Keratinocyte (primary cell): ENCODE results near the gene SLC19A1. TPM values are rescaled to one million over a fixed set of nuclear protein-coding genes. Genes with fewer than 3 reads are reported as not detected.

ENCODE experiments used
- DNase-seq: peaks from one replicate; pipeline ENCODE4 v3.0.0-alpha.2; 2011; ENCODE audit warnings: low read depth, missing footprints, low spot score
- FAIRE-seq: peaks from 2 replicates; lab custom pipeline; 2011; peaks lifted over from hg19 to GRCh38; lab: Jason Lieb, UNC
- H2AFZ ChIP-seq: 2 replicates; pipeline ENCODE4 v1.6.0; 2012; ENCODE audit warnings: low read length, control low read depth, inconsistent platforms; ENCODE audit not compliant: control insufficient read depth
- H3K27ac ChIP-seq: 2 replicates; pipeline ENCODE4 v1.5.1; 2011; ENCODE audit warnings: low read length; ENCODE audit not compliant: control insufficient read depth, insufficient read depth
- H3K27me3 ChIP-seq: 3 replicates; pipeline ENCODE4 v1.6.0; 2011; ENCODE audit warnings: low read length; ENCODE audit not compliant: control insufficient read depth, insufficient read depth; ENCODE audit errors: extremely low read depth
- H3K36me3 ChIP-seq, 2 experiments: 2 replicates in 1 of 2; 3 replicates in 1 of 2; pipeline ENCODE4 v1.5.1; 2011; ENCODE audit warnings: low read length in 2 of 2, mild to moderate bottlenecking in 1 of 2; ENCODE audit not compliant: control insufficient read depth in 2 of 2, insufficient read depth in 2 of 2; ENCODE audit errors: extremely low read depth in 1 of 2
- H3K4me1 ChIP-seq: 3 replicates; pipeline ENCODE4 v1.5.1; 2011; ENCODE audit warnings: low read length; ENCODE audit not compliant: control insufficient read depth, insufficient read depth; ENCODE audit errors: extremely low read depth
- H3K4me2 ChIP-seq: 3 replicates; pipeline ENCODE4 v1.6.0; 2011; ENCODE audit warnings: low read depth, low read length; ENCODE audit not compliant: control insufficient read depth, insufficient read depth; ENCODE audit errors: extremely low read depth
- H3K4me3 ChIP-seq, 3 experiments: fragments of 200-600 bp in 1 of 3; sonication (generic) in 1 of 3; 2 replicates in 2 of 3; 3 replicates in 1 of 3; pipeline ENCODE4 v1.5.1; 2011 to 2016; ENCODE audit warnings: low read length in 3 of 3, mild to moderate bottlenecking in 3 of 3, control low read depth in 2 of 3, inconsistent platforms in 1 of 3, low read depth in 1 of 3, mixed read lengths in 1 of 3, mixed run types in 1 of 3, moderate library complexity in 1 of 3; ENCODE audit not compliant: control insufficient read depth in 2 of 3, insufficient read depth in 2 of 3; ENCODE audit errors: extremely low read depth in 1 of 3
- H3K79me2 ChIP-seq: 2 replicates; pipeline ENCODE4 v1.6.0; 2012; ENCODE audit warnings: low read length; ENCODE audit not compliant: control insufficient read depth, insufficient read depth
- H3K9ac ChIP-seq: 3 replicates; pipeline ENCODE4 v1.6.0; 2011; ENCODE audit warnings: low read length; ENCODE audit not compliant: control insufficient read depth, insufficient read depth; ENCODE audit errors: extremely low read depth
- H3K9me1 ChIP-seq: 3 replicates; pipeline ENCODE4 v1.6.0; 2011; ENCODE audit warnings: low read length; ENCODE audit not compliant: control insufficient read depth, insufficient read depth; ENCODE audit errors: extremely low read depth
- H3K9me3 ChIP-seq: 2 replicates; pipeline ENCODE4 v1.5.1; 2012; ENCODE audit warnings: low read depth, low read length; ENCODE audit not compliant: control insufficient read depth
- H4K20me1 ChIP-seq: 3 replicates; pipeline ENCODE4 v1.6.0; 2011; ENCODE audit warnings: low read length; ENCODE audit not compliant: control insufficient read depth, insufficient read depth; ENCODE audit errors: extremely low read depth
- CTCF ChIP-seq, 3 experiments: IDR thresholded peaks in 1 of 3; conservative IDR thresholded peaks in 1 of 3; optimal IDR thresholded peaks in 1 of 3; 2 replicates in 2 of 3; 3 replicates in 1 of 3; pipeline versions ENCODE3 to v1.5.1; 2011; ENCODE audit warnings: low read length in 3 of 3, mild to moderate bottlenecking in 3 of 3, moderate library complexity in 2 of 3, control low read depth in 1 of 3, inconsistent platforms in 1 of 3; ENCODE audit not compliant: insufficient read depth in 2 of 3; ENCODE audit errors: extremely low read depth in 1 of 3
- EZH2 ChIP-seq: IDR thresholded peaks from one replicate; pipeline ENCODE4 v1.6.1; 2012; ENCODE audit warnings: inconsistent platforms, mild to moderate bottlenecking, low read length, moderate library complexity
- dilution Hi-C: fragments of 300-500 bp; cut with MboI; formaldehyde crosslinking; loops from one replicate; pipeline ENCODE4 v1.7.0; 2020; ENCODE audit warnings: low sequenced_read_pairs; ENCODE audit not compliant: extremely low pct_ligation_motif_present
- polyA plus RNA-seq, 5 experiments: library from polyadenylated mRNA; depleted of rRNA in 3 of 5; stranded (reverse) in 3 of 5; stranded (forward) in 1 of 5; unstranded in 1 of 5; fragments of >200 nt; gene quantifications; 1 replicate in 1 of 5; 2 replicates in 3 of 5; 3 replicates in 1 of 5; pipeline versions ENCODE4 v1.2.1 to v1.2.3, GENCODE V29; 2011 to 2012; ENCODE audit warnings: missing spikeins in 2 of 5, low read depth in 1 of 5, low replicate concordance in 1 of 5

SLC19A1 gene
- polyA plus RNA-seq, 1 donor (not counting 4 experiments of a cell fraction or from before 2014, with no cell fraction given): 3.8 TPM

- Histone ChIP-seq H3K9ac (no peak overlapping the region), H3K27me3 (no peaks in the 10 kb centered on the region), H3K36me3 (peaks cover 11 to 19% of the 10 kb centered on the region in 2 experiments), H3K4me3 (no peak overlapping the region), H3K9me1 (no peaks in the 10 kb centered on the region), H3K79me2 (no peaks in the 10 kb centered on the region), H4K20me1 (no peaks in the 10 kb centered on the region), H3K4me1 (no peaks in the 10 kb centered on the region), H3K9me3 (no peaks in the 10 kb centered on the region), H3K4me2 (no peak overlapping the region), H3K27ac (no peak overlapping the region), H2AFZ (no peak overlapping the region)
- FAIRE-seq (no peak), DNase-seq (no peak)
- dilution Hi-C loops: no loop called here
- TF ChIP-seq EZH2 (no peak), CTCF (optimal IDR thresholded peaks at IDR 0.05 in 1 of 3, IDR thresholded peaks at IDR 0.05 in 1 of 3, conservative IDR thresholded peaks at IDR 0.05 in 1 of 3; ENCODE audit: extremely low read depth in 1 of 3, insufficient read depth in 2 of 3, low read length in 3 of 3) (no peak)
Observed at GRCh38 chr21:45499970-45500577, 42.2 kb downstream of the SLC19A1 start.

GRCh38 chr21:45499201-45499750 is 43.0 kb downstream of the SLC19A1 start:
- no peak overlapping the region for H3K9ac ChIP-seq
- peaks cover 12 to 19% of the 10 kb centered on the region in 2 experiments for H3K36me3 ChIP-seq
- H4K20me1 ChIP-seq: no peaks in the 10 kb centered on the region
- H3K9me1 ChIP-seq: no peaks in the 10 kb centered on the region
- dilution Hi-C loops: no loop called here
- TF ChIP-seq EZH2 (no peak), CTCF (optimal IDR thresholded peaks at IDR 0.05 in 1 of 3, IDR thresholded peaks at IDR 0.05 in 1 of 3, conservative IDR thresholded peaks at IDR 0.05 in 1 of 3; ENCODE audit: extremely low read depth in 1 of 3, insufficient read depth in 2 of 3, low read length in 3 of 3) (no peak)
- DNase-seq: no peak
- no peak overlapping the region for H3K4me2 ChIP-seq
- no peak overlapping the region for H3K4me3 ChIP-seq
- no peaks in the 10 kb centered on the region for H3K27me3 ChIP-seq
- no peak overlapping the region for H3K27ac ChIP-seq
- FAIRE-seq: no peak
- no peaks in the 10 kb centered on the region for H3K9me3 ChIP-seq
- H2AFZ ChIP-seq: no peak overlapping the region
- H3K79me2 ChIP-seq: no peaks in the 10 kb centered on the region
- no peaks in the 10 kb centered on the region for H3K4me1 ChIP-seq
